Stimulated activated CD8-positive, alpha-beta memory T cell treated with anti-CD3 and anti-CD28 coated beads, Interleukin-15, amount 100 ng/mL, for 24 hours (primary cell): ENCODE data around the gene WNT10A.
"Not testable (repeated sequence)": the region's sequence is repeated elsewhere in the genome, so short reads cannot be mapped to it uniquely, and the experiment has no call there.

Experiments
- DNase-seq: peaks from one replicate; pipeline ENCODE4 v3.0.0-alpha.2; 2020; ENCODE audit warnings: low read depth

Gene WNT10A

DNA sequence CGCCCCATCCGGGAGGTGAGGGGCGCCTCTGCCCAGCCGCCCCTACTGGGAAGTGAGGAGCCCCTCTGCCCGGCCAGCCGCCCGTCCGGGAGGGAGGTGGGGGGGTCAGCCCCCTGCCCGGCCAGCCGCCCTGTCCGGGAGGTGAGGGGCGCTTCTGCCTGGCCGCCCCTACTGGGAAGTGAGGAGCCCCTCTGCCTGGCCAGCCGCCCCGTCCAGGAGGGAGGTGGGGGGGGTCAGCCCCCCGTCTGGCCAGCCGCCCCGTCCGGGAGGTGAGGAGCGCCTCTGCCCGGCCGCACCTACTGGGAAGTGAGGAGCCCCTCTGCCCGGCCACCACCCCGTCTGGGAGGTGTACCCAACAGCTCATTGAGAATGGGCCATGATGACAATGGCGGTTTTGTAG, 51.1 kb downstream of the WNT10A start:
- not testable (repeated sequence) for DNase-seq
